Muscle of leg (tissue), 11 donors: Measurements from ENCODE around the gene GOLGA8R. TPM values are rescaled to one million over a fixed set of nuclear protein-coding genes. Genes with fewer than 3 reads are reported as not detected.
"Not testable (repeated sequence)": the region's sequence is repeated elsewhere in the genome, so short reads cannot be mapped to it uniquely, and the experiment has no call there.

Experiments used
- DNase-seq: peaks from one replicate; pipeline ENCODE4 v3.0.0; 2013
- H3K27ac ChIP-seq: one replicate; pipeline ENCODE4 v1.5.1; 2013; ENCODE audit warnings: mild to moderate bottlenecking, low read length, control low read depth
- H3K27me3 ChIP-seq: one replicate; pipeline ENCODE4 v1.6.1; 2013; ENCODE audit warnings: low read length; ENCODE audit not compliant: control insufficient read depth, insufficient read depth
- H3K36me3 ChIP-seq: one replicate; pipeline ENCODE4 v1.6.1; 2013; ENCODE audit warnings: low read length; ENCODE audit not compliant: control insufficient read depth, insufficient read depth
- H3K4me1 ChIP-seq: one replicate; pipeline ENCODE4 v1.6.1; 2013; ENCODE audit warnings: low read length; ENCODE audit not compliant: control insufficient read depth, insufficient read depth
- H3K4me3 ChIP-seq: one replicate; pipeline ENCODE4 v1.5.1; 2013; ENCODE audit warnings: low read length, control low read depth
- H3K9me3 ChIP-seq: replicated peaks from 2 replicates; pipeline ENCODE4 v1.6.1; 2013; ENCODE audit warnings: low read depth, low read length; ENCODE audit not compliant: control insufficient read depth
- WGBS: methylation state at CpG from one replicate; pipeline ENCODE4 v1.1.5; 2013; ENCODE audit warnings: missing lambda C conversion rate; ENCODE audit not compliant: insufficient coverage; 5-methylcytosine and 5-hydroxymethylcytosine counted together
- polyA plus RNA-seq, 8 donors: library from polyadenylated mRNA; unstranded; fragments of 120-200 nt; gene quantifications; one replicate each; pipeline versions ENCODE4 v1.2.1 to v1.2.3, GENCODE V29; 2013; ENCODE audit warnings: inconsistent platforms in 1 of 8, low replicate concordance in 1 of 8; ENCODE audit not compliant: insufficient read length in 8 of 8, insufficient read depth in 1 of 8
- total RNA-seq: library from RNA; stranded (reverse); fragments of 120-200 nt; gene quantifications from one replicate; pipeline ENCODE4 v1.2.4, GENCODE V29; 2013

The GOLGA8R gene
- total and polyA plus RNA-seq, 9 donors, result 3.0 to 14.1 (median 4.8) TPM

GRCh38 chr15:30392766-30393663, 21.0 kb downstream of the GOLGA8R start, which contains the start of gene CHRFAM7A:
Gene CHRFAM7A, minus strand, starts transcription at chr15:30393540. Its CDS starts 10,189 bp downstream, at chr15:30383351.
- DNase-seq, H3K36me3 ChIP-seq, H3K27me3 ChIP-seq, H3K4me1 ChIP-seq, H3K27ac ChIP-seq, H3K4me3 ChIP-seq, H3K9me3 ChIP-seq: not testable (repeated sequence)
- WGBS, result no CpG with 5 or more reads among the region's 74 CpGs

DNA sequence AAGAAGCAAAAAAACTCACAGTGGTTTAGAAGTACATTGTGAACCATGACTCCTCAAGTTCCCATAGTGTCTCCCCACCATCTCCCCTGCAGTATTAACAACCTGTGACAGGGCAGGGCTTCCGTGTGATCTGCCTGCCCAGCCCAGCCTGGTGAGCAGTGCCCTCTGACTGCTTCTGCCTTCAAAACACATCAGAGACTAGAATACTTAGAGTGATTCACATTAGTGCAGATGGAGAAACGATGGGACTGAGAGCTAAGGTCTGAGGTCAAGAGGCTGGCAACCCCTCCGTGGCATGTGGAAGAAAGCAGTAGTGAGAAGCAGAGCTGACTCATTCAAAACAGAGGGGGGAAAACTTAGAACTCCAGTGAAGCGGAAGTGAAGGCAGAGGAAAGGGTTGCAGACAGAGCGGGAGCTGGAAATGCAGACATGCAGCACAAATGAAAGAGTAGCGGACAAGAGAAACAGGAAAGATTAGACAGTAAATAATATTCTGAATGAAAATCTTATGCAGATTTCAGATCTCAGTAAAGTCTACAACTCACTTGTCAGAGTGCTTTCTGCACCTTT, 27.7 kb downstream of the GOLGA8R start:
- H3K4me3 ChIP-seq, H3K27me3 ChIP-seq, H3K4me1 ChIP-seq, H3K27ac ChIP-seq, H3K9me3 ChIP-seq, DNase-seq, H3K36me3 ChIP-seq: not testable (repeated sequence)
- no CpG with 5 or more reads among the region's 6 CpGs for WGBS

GRCh38 chr15:30377082-30377413, 37.0 kb downstream of the GOLGA8R start:
- H3K27ac ChIP-seq, H3K4me3 ChIP-seq, H3K36me3 ChIP-seq, H3K4me1 ChIP-seq, H3K27me3 ChIP-seq, H3K9me3 ChIP-seq, DNase-seq: not testable (repeated sequence)
- WGBS, result no CpG with 5 or more reads among the region's 5 CpGs

GRCh38 chr15:30376375-30377081, 37.5 kb downstream of the GOLGA8R start:
- WGBS, result no CpG with 5 or more reads among the region's 17 CpGs
- not testable (repeated sequence) for H3K27me3 ChIP-seq, H3K9me3 ChIP-seq, H3K27ac ChIP-seq, DNase-seq, H3K36me3 ChIP-seq, H3K4me3 ChIP-seq, H3K4me1 ChIP-seq

DNA sequence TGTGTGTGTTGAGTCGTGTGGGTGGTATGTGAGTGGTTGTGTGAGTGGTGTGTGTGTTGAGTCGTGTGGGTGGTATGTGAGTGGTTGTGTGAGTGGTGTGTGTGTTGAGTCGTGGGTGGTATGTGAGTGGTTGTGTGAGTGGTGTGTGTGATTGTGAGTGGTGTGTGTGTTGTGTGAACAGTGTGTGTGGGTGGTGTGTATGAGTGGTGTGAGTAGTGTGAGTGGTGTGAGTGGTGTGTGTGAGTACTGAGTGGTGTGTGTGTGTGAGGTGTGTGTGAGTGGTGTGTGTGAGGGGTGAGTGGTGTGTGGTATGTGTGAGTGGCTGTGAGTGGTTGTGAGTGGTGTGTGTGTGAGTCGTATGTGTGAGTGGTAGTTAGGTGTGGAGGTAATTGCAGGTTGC, 38.2 kb downstream of the GOLGA8R start:
- not testable (repeated sequence) for H3K9me3 ChIP-seq, H3K27ac ChIP-seq, H3K27me3 ChIP-seq, H3K4me1 ChIP-seq, DNase-seq, H3K4me3 ChIP-seq, H3K36me3 ChIP-seq
- 9% methylated on average over 2 of the region's 4 CpGs for WGBS

GRCh38 chr15:30374862-30375261, 39.2 kb downstream of the GOLGA8R start:
- H3K27me3 ChIP-seq, H3K4me3 ChIP-seq, DNase-seq, H3K9me3 ChIP-seq, H3K4me1 ChIP-seq, H3K36me3 ChIP-seq, H3K27ac ChIP-seq: not testable (repeated sequence)
- WGBS, result no CpG with 5 or more reads among the region's 10 CpGs

GRCh38 chr15:30368271-30368670, 45.8 kb downstream of the GOLGA8R start:
- H3K36me3 ChIP-seq, H3K27me3 ChIP-seq, H3K27ac ChIP-seq, DNase-seq, H3K4me3 ChIP-seq, H3K9me3 ChIP-seq, H3K4me1 ChIP-seq: not testable (repeated sequence)
- WGBS, result no CpG with 5 or more reads among the region's 3 CpGs

DNA sequence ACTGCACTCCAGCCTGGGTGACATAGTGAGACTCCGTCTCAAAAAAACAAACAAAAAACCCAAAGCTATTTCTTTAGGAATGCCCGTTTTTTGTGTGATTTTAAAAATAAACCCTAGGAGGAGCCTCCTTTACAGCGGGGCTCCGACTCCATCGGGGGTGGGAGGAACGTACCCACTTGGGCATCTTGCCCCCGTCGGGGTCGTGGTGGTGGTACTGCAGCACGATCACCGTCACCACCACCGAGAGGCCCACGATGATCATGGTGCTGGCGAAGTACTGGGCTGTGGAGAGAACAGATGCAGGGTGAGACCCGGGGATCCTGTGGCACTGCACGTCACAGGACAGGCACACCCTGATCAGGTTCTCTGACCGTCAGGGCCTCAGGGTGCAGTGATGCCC, 46.8 kb downstream of the GOLGA8R start:
- H3K27ac ChIP-seq, H3K4me1 ChIP-seq, H3K4me3 ChIP-seq, DNase-seq, H3K36me3 ChIP-seq, H3K27me3 ChIP-seq, H3K9me3 ChIP-seq: not testable (repeated sequence)
- no CpG with 5 or more reads among the region's 17 CpGs for WGBS

GRCh38 chr15:30361404-30361803, 52.7 kb downstream of the GOLGA8R start:
- not testable (repeated sequence) for H3K9me3 ChIP-seq, H3K4me3 ChIP-seq, H3K27ac ChIP-seq, H3K4me1 ChIP-seq, H3K36me3 ChIP-seq, DNase-seq, H3K27me3 ChIP-seq
- WGBS, result no CpG with 5 or more reads among the region's 5 CpGs

DNA sequence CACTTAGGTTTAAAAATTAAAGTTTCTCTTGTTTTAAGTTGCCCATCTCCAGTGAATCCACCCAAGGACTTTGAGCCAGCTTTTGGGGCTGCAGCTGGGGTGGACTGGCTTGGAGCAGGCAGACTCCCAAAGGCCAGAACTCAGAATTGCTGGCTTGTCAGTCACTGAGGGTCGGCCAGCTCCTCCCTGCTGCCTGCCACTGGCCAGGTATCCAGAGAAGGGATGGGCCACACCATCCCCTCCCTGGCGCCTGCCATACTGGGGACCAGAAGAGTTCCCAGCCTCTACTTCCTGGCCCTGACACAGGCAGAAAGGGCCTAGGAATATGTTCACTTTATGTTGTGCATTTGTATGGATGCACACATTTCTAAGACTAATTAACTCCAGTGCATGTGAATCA, 53.1 kb downstream of the GOLGA8R start:
- not testable (repeated sequence) for H3K27me3 ChIP-seq, H3K4me1 ChIP-seq, H3K4me3 ChIP-seq, H3K36me3 ChIP-seq, DNase-seq, H3K27ac ChIP-seq, H3K9me3 ChIP-seq
- WGBS, result no CpG with 5 or more reads among the region's 2 CpGs
